HG03135 (cell line): ENCODE results near the gene PIEZO1.

Experiments used
- ATAC-seq: cut with Tn5 transposase; IDR thresholded peaks from one replicate; pipeline ENCODE4 v1.9.1; 2021; ENCODE audit warnings: mild to moderate bottlenecking, moderate library complexity; ENCODE audit not compliant: unreplicated experiment

The PIEZO1 gene

DNA sequence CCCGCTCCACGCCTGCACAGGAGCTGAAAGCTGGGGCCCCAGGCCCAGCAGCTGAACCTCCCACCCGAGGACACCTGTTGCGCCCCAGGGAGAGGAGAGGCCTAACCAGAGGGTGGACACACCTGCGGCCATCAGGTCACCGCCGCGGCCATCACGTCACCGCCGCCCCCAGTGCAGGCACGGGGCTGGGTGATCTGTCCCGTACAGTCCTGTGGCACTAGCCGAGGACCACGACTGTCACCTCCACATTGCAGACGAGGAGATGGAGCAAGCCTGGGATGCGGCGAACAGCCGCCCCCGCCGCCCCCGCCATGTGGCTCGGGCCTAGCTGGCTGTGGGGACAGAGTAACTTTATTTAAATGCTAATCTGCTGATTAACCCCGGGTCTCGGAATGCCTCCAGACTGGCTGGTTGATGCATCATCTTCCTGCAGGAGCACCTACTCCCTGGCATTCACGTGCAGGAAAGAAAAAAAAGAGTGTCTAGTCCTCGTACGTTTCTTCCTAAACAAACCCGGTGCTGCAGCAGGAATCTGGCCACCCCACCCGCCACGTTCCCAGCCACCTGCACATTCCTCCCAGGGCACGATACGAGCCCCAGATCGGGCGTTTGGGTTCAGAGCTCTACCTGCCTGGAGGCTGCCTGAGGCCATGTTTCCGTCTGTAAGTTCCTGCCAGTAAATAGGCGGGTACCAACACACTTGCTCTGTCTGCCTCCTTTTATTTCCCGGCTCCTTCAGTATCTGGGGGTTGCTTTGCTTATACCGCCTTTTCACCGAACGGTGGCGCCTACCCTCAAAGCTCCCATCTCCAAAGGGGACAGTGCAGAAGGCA lies 29.9 kb downstream of the PIEZO1 start:
- ATAC-seq: no peak

DNA sequence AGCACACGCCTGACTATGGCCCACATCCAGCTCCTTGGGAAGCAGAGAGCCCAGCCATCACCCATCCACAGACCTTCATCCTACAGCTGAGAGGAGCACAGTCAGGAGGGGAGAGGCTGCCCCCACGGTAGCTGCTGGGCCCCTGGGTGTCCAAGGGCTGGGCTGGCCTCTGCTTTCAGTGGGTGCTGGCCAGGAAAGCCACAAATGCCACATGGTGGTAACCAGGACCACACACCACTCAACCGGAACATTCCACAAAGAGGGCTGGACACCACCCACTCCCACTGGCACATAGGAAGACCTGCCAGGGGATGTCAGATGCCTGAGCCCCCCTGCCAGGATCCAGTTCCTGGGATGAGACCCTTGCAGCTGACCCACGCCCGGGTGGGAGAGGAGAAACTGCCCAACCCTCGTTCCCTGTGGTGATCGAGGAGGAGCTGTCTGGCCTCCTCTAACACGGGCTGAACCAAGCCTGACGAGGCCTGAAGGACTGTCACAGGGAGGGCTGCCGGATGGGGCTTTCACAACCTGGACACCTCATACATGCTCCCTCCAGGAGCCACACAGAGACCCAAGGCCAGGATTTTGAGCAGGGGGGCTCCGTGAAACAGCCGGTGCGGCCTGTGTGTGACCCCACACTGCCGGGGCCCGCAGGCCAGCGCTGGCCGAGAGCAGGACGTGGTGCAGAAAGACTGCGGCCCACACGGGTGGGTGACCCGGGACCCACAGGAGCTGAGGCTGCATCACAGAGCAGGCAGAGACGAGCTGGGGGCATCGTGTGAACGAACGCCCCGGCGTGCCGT lies 30.7 kb downstream of the PIEZO1 start:
- ATAC-seq: no peak

DNA sequence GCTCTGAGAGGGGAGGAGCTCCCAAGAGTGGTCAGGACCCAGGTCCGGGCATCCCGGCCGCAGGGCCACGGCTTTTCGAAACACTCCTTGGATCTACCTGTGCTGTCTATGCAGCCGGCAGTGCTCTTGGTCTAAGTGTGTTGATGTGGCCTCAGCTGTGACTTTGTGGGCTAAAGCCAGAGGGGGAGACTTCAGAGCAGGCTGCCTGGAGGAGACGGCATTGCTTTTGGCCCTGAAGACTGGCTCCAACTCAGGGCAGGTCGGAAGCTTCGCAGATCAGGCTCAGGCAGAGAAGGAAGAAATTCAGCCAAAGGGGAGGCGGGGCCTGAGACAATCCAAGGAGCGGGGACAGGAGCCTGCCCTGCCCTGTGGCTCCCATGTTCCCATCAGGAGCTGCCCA lies 31.4 kb downstream of the PIEZO1 start:
- no peak for ATAC-seq

DNA sequence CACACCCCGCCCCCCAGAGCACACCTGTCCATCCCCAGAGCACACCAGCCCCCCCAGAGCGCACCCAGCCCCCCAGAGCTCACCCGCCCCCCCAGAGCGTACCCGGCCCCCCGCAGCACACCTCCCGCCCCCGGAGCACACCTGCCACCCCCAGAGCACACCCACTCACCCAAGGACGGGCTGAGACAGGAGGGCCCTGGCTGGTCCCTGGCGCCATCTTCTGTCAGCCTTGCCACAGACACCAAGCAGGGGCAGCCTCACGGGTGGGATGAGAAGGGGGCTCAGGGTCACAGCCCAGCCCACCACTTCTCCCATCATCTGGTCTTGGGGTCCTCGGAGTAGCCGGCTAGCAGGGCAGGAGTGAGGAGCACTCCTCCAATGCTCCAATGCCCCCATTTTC lies 31.8 kb downstream of the PIEZO1 start:
- ATAC-seq: no peak

DNA sequence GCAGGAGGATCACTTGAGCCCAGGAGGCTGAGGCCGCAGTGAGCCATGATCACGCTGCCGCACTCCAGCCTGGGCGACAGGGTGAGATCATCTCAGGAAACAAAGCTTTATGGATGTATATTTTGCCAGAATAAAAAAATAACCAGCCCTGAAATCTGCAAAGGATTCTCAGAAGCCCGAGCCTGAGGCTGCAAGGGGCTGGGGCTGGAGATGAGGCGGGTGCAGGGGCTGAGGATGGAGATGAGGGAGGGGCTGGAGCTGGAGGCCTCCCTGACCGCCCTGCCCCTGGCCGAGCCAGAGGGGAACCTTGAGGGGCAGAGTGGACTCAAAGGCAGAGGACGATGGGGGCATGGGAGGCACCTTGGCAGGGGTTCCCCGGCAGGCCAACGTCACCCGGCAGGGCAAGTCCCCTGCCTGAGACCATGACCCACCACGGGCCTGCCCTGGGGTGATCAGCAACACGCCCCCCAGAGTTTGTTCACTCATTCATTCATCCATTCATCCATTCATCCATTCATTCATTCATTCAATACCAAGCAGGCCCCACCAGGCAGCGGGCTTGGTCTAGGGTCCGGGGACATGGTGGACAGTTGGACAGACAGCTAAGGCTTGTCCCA lies 32.5 kb downstream of the PIEZO1 start:
- ATAC-seq: no peak

- ATAC-seq: no peak
Measured at GRCh38 chr16:88750854-88751253, 34.2 kb downstream of the PIEZO1 start.

DNA sequence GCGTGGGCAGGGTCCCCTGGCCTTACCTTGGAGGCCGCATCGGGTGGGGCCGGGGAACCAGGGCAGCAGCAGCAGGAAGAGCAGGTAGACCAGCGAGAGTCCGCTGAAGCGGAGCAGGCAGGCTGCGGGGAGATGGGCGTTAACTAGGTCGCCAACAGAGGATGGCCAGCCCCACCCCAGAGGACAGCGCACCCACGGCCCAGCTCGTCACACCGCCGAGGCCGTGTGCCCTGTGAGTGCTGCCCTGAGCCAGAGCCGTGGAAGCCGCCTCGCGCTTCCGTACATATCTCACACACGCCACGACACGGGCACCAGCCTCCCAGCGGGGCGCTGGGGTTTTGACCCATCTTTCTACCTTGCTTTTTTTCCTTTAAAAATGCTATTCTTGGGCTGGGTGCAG lies 35.7 kb downstream of the PIEZO1 start:
- no peak for ATAC-seq

- no peak for ATAC-seq
Measured at GRCh38 chr16:88748364-88748763, 36.7 kb downstream of the PIEZO1 start.

- no peak for ATAC-seq
Measured at GRCh38 chr16:88747588-88748301, 37.3 kb downstream of the PIEZO1 start.

DNA sequence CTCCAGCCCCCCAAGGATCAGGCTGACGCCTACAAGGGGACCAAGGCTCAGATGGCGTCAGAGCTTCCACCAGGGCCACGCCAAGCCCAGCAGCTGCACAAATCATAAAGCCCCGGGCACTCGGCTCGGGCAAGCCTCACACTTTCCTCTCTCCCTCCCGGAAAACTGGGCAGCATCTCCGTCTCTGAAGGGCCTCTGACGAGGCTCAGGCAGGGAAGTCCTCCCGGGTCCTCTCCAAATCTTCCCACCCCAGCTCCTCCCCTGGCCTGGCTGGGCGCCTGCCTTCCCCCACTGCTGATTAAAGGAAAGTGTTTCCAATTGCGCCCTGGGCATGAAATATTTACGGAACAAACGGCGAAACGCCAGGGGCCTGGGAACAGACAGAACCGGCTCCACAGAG lies 38.5 kb downstream of the PIEZO1 start:
- ATAC-seq: no peak

DNA sequence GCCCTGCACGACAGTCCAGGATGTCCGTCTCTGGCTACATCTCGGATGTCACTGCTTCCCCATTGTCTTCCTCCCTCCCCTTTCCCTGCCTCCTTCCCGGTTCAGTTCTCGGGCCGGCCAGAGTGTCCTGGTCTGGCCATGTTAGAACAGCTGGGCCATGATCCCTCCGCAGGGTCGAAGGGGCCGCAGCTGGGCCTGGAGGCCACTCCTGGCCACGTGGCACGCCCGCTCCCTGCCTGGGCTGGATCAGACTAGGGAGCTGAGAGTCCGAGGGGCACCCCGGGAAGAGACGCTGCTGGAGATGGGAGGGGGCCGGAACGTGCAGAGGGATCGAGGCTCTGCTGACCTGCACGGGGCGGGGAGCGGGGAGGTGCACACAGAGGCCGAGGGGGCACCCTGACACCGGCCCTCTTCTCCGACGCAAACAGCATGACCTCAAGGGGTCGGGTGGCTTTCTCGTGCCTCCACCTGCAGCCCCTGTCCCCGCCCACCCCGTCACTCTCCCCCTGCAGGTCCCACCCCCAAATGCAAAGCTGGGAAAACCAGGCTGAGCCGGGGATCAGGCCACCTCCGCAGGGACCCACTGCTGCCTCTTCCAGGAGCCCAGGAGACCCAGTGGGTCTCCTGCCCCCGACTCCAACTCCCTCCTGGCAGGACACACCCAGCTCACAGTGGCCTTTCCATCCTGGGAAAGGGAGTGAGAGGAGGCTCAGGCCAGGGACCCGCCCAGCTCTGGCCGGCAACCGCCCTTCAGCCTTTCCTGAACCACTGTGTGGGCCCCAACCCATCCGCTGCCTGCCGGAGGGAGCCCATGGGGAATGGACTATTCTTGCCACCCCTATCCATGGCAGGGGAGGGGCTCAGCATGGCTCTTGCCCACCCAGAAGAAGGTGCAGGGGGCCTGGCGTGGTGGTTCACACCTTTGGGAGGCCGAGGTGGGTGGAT lies 40.2 kb downstream of the PIEZO1 start:
- no peak for ATAC-seq

GRCh38 chr16:88743693-88744576 lies 41.1 kb downstream of the PIEZO1 start:
- no peak for ATAC-seq

GRCh38 chr16:88742896-88743605 lies 42.0 kb downstream of the PIEZO1 start:
- ATAC-seq: no peak

DNA sequence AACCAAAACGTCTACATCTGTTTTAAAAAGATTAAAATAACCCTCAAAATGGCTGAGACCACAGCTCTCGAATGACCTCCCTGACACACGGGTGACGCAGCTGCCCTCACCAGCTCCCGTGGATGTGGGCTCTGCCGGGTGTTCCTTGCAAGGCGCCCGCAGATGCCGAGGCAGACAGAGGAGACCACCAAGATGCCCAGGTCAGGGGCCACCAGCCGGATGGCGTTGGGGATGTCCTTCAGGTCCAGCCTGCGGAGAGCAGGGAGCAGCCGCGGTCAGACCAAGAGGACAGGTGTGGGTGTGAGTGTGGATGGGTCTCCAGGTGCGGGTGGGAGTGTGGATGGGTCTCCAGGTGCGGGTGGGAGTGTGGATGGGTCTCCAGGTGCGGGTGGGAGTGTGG lies 43.7 kb downstream of the PIEZO1 start:
- ATAC-seq: no peak

DNA sequence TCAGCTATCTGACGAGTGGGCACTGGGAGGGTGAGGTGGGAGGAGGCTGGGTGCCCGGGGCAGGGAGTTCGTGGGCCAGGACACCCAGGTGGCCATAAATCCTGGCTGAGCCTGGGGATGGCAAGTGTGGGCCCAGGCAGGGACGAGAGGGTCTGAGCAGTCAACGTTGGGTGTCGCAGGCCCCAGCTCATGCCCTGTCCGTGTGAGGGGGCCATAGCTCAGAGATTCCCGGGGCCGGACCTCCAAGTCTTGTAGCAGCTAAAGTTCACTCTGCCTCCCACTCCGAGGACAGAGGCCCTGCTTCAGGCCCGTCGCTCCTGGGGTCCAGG lies 44.3 kb downstream of the PIEZO1 start:
- no peak for ATAC-seq

GRCh38 chr16:88739977-88740726 lies 44.9 kb downstream of the PIEZO1 start:
- no peak for ATAC-seq

DNA sequence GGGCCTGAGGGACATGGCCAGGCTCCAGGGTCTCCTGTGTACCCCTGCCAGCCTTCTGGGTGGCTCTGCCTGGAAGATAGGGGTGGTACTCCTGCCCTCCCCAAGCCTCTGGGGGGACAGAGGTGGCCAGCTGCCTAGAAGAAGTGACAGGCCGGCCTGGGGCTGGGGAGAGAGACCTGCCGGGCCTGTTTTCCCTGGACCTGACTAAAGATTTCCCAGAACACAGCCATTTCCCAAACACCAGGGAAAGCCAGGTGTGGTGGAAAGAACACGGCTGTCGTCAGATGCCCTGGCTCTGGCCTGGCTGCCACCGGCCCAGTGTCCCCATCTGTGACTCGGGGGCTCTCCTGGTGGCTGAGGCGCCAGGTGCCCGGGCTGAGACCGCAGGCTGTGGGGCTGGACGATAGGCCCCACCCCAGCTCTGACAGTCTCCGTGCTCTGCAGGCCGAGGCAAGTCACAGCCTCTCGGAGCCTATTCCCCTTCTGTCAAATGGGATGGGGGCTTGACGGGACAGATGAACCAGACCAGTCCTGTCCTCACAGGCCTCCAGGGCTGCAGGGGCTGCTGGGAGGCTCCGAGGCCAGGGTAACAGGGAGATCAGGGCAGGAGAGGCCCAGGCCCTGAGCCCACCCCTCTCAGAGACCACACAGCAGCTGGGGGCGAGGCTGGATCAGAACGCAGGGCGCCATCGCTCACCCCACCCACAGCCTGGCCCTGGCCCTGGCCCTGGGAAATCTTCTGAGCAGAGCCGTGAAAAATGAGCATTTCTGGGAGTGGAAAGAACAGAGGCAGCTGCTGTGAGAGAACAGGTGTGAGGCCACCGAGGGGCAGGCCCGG lies 45.7 kb downstream of the PIEZO1 start:
- no peak for ATAC-seq
